SK-N-SH treated with all-trans-retinoic acid at 6 μM for 48 hours (cell line): Measurements from ENCODE around the gene NEURL1B.

ENCODE experiments used
- ARNTL ChIP-seq: fragments of 450-650 bp; formaldehyde crosslinking; IDR thresholded peaks from 2 replicates; pipeline ENCODE4 v1.5.0; 2020; ENCODE audit warnings: low read depth, mild to moderate bottlenecking, moderate library complexity, borderline replicate concordance
- CSDC2 ChIP-seq: fragments of 250-450 bp; sonication (Bioruptor Pico); IDR thresholded peaks from 2 replicates; pipeline ENCODE4 v1.5.0; 2020; ENCODE audit warnings: mild to moderate bottlenecking, moderate library complexity
- ISL1 ChIP-seq: fragments of 250-450 bp; sonication (Bioruptor Pico); IDR thresholded peaks from 2 replicates; pipeline ENCODE4 v2.1.2; 2022; ENCODE audit warnings: mild to moderate bottlenecking, moderate library complexity
- TOX ChIP-seq: fragments of 250-450 bp; sonication (Bioruptor Pico); IDR thresholded peaks from 2 replicates; pipeline ENCODE4 v1.8.0; 2021; ENCODE audit warnings: mild to moderate bottlenecking, moderate library complexity, borderline replicate concordance
- ZFP3 ChIP-seq: fragments of 250-450 bp; sonication (Bioruptor Pico); IDR thresholded peaks from 2 replicates; pipeline ENCODE4 v1.5.0; 2020; ENCODE audit warnings: mild to moderate bottlenecking, moderate library complexity
- ZFP30 ChIP-seq: fragments of 450-650 bp; formaldehyde crosslinking; IDR thresholded peaks from 2 replicates; pipeline ENCODE4 v1.5.0; 2022; ENCODE audit warnings: mild to moderate bottlenecking, moderate library complexity
- ZNF565 ChIP-seq: fragments of 450-650 bp; formaldehyde crosslinking; conservative IDR thresholded peaks from 2 replicates; pipeline ENCODE4 v1.5.0; 2020; ENCODE audit warnings: low read depth, mild to moderate bottlenecking, moderate library complexity
- ZNF70 ChIP-seq: fragments of 450-650 bp; formaldehyde crosslinking; IDR thresholded peaks from 2 replicates; pipeline ENCODE4 v1.5.0; 2020; ENCODE audit warnings: mild to moderate bottlenecking, moderate library complexity
- TF ChIP-seq, protein P1 (sequence below): fragments of 250-450 bp; sonication (Bioruptor Pico); IDR thresholded peaks from 2 replicates; pipeline ENCODE4 v1.8.0; 2020; ENCODE audit warnings: mild to moderate bottlenecking, moderate library complexity, borderline replicate concordance
- TF ChIP-seq, protein P2 (sequence below): fragments of 250-450 bp; sonication (Bioruptor Pico); IDR thresholded peaks from 2 replicates; pipeline ENCODE4 v1.5.1; 2020; ENCODE audit warnings: low read depth, mild to moderate bottlenecking, moderate library complexity
- TF ChIP-seq, protein P3 (sequence below): fragments of 250-450 bp; sonication (Bioruptor Pico); IDR thresholded peaks from 2 replicates; pipeline ENCODE4 v1.8.0; 2021; ENCODE audit warnings: low read depth, mild to moderate bottlenecking, moderate library complexity, borderline replicate concordance

DNA sequence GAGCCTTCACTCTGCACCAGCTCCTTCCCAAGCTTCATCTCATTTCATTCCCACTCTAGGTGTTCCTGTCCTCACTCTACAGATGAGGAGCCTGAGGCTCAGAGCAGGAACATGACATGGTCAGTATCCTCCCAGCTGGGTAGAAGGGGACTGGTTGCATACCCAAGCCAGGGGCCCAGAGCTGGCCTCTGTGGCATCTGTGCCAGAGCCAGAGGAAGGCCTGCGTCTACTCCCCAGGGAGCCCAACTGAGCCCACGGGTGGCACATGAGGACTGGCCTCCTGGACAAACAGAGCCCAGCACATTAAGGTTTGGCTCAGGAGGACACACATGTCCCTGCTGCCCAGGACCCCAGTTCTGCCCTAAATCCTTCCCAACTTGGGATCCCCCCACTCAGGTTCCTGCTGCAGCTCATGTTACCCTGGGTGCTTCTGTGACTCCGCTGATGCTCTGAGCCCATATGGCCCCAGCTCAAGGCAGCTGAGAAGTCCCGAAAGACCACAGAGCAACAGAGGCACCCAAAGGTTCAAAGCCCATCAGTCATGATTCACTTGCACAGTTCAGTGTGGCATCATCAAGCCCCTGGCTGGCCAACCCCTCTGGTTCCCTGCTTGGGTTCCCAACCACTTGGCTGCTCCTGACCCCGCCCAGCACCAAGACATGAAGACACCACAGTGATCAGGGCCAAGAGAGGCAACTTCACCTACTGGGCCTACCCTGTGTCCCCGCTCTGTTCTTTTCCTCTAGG, 8.5 kb upstream of the NEURL1B start:
- TF ChIP-seq ISL1 (CRISPR knock-in tag) (no peak), ARNTL (CRISPR knock-in tag) (no peak), TOX (no peak), ZNF565 (no peak), ZFP30 (no peak), ZFP3 (CRISPR knock-in tag) (no peak), ZNF70 (CRISPR knock-in tag) (no peak), CSDC2 (CRISPR knock-in tag) (no peak)
- TF ChIP-seq, protein P1, sequence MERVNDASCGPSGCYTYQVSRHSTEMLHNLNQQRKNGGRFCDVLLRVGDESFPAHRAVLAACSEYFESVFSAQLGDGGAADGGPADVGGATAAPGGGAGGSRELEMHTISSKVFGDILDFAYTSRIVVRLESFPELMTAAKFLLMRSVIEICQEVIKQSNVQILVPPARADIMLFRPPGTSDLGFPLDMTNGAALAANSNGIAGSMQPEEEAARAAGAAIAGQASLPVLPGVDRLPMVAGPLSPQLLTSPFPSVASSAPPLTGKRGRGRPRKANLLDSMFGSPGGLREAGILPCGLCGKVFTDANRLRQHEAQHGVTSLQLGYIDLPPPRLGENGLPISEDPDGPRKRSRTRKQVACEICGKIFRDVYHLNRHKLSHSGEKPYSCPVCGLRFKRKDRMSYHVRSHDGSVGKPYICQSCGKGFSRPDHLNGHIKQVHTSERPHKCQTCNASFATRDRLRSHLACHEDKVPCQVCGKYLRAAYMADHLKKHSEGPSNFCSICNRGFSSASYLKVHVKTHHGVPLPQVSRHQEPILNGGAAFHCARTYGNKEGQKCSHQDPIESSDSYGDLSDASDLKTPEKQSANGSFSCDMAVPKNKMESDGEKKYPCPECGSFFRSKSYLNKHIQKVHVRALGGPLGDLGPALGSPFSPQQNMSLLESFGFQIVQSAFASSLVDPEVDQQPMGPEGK = no peak
- TF ChIP-seq, protein P2, sequence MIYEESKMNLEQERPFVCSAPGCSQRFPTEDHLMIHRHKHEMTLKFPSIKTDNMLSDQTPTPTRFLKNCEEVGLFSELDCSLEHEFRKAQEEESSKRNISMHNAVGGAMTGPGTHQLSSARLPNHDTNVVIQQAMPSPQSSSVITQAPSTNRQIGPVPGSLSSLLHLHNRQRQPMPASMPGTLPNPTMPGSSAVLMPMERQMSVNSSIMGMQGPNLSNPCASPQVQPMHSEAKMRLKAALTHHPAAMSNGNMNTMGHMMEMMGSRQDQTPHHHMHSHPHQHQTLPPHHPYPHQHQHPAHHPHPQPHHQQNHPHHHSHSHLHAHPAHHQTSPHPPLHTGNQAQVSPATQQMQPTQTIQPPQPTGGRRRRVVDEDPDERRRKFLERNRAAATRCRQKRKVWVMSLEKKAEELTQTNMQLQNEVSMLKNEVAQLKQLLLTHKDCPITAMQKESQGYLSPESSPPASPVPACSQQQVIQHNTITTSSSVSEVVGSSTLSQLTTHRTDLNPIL = no peak
- TF ChIP-seq, protein P3, sequence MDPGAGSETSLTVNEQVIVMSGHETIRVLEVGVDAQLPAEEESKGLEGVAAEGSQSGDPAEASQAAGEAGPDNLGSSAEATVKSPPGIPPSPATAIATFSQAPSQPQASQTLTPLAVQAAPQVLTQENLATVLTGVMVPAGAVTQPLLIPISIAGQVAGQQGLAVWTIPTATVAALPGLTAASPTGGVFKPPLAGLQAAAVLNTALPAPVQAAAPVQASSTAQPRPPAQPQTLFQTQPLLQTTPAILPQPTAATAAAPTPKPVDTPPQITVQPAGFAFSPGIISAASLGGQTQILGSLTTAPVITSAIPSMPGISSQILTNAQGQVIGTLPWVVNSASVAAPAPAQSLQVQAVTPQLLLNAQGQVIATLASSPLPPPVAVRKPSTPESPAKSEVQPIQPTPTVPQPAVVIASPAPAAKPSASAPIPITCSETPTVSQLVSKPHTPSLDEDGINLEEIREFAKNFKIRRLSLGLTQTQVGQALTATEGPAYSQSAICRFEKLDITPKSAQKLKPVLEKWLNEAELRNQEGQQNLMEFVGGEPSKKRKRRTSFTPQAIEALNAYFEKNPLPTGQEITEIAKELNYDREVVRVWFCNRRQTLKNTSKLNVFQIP = no peak
